ENCODE data around the gene CYB5A.

- TF ChIP-seq EP300 (IDR thresholded peaks at IDR 0.05) (no peak), POLR2A (IDR thresholded peaks at IDR 0.05) (no peak)
These were observed 42.4 kb downstream of the CYB5A start for GRCh38 chr18:74249181-74249968.

Measured in gastroesophageal sphincter (tissue), 2 donors.